ENCODE measurements around the gene LRPAP1. TPM values are rescaled to one million over a fixed set of nuclear protein-coding genes. Genes with fewer than 3 reads are reported as not detected.

Gene LRPAP1
- polyA plus RNA-seq, 1 donor from 2014 or later: 91.1 TPM

DNA sequence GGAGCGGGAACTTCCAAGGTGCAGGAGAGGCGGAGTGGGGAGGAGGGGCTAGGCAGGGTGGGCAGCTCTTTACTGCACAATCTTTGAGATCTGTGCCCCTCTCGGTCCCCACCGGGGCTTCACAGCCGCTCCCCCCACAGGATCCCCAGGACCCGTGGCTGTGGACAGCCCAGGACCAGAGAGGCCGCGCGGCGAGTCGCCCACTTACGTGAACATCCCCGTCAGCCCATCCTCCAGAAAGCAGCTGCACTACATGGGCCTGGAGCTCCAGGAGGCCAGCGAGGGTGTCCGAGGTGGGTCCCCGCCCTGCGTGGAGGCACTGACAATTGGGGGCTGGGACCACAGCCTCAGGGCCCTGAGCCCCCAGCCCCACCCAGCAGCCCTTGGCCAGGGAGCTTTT is 32.1 kb downstream of the LRPAP1 start:
- H3K79me2 ChIP-seq (replicated peaks; ENCODE audit: insufficient read depth, low read length): no peaks in the 10 kb centered on the region
- H3K4me2 ChIP-seq (ENCODE audit: low read length): no peak overlapping the region
- no peaks in the 10 kb centered on the region for H3K36me3 ChIP-seq (ENCODE audit: insufficient read depth, low read length)
- no peak overlapping the region for H3K9ac ChIP-seq (ENCODE audit: low read length)
- no peak overlapping the region for H3K27ac ChIP-seq (ENCODE audit: low read length)
- TF ChIP-seq, protein P1, sequence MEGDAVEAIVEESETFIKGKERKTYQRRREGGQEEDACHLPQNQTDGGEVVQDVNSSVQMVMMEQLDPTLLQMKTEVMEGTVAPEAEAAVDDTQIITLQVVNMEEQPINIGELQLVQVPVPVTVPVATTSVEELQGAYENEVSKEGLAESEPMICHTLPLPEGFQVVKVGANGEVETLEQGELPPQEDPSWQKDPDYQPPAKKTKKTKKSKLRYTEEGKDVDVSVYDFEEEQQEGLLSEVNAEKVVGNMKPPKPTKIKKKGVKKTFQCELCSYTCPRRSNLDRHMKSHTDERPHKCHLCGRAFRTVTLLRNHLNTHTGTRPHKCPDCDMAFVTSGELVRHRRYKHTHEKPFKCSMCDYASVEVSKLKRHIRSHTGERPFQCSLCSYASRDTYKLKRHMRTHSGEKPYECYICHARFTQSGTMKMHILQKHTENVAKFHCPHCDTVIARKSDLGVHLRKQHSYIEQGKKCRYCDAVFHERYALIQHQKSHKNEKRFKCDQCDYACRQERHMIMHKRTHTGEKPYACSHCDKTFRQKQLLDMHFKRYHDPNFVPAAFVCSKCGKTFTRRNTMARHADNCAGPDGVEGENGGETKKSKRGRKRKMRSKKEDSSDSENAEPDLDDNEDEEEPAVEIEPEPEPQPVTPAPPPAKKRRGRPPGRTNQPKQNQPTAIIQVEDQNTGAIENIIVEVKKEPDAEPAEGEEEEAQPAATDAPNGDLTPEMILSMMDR (IDR thresholded peaks at IDR 0.05; ENCODE audit: poor library complexity, severe bottlenecking): no peak
- no peak for TF ChIP-seq RAD21 (conservative IDR thresholded peaks at IDR 0.05)
- TF ChIP-seq SMC3 (conservative IDR thresholded peaks at IDR 0.05; ENCODE audit: poor library complexity): no peak
- no peak for TF ChIP-seq TAF1 (IDR thresholded peaks at IDR 0.05; ENCODE audit: low read depth)
- no peak for TF ChIP-seq REST (IDR thresholded peaks at IDR 0.05; ENCODE audit: borderline replicate concordance)
- TF ChIP-seq MXI1 (conservative IDR thresholded peaks at IDR 0.05; ENCODE audit: poor library complexity, severe bottlenecking): no peak
- no peak for TF ChIP-seq EZH2 (IDR thresholded peaks at IDR 0.05; ENCODE audit: borderline replicate concordance, insufficient read depth, low read length, poor library complexity, severe bottlenecking)
- TF ChIP-seq POLR2AphosphoS5 (IDR thresholded peaks at IDR 0.05): no peak
- no peak for TF ChIP-seq EP300 (conservative IDR thresholded peaks at IDR 0.05; ENCODE audit: poor library complexity, severe bottlenecking)
- H3K4me3 ChIP-seq (ENCODE audit: low read length): no peak overlapping the region
- no peaks in the 10 kb centered on the region for H4K20me1 ChIP-seq (ENCODE audit: insufficient read depth)
- H2AFZ ChIP-seq (ENCODE audit: low read depth, low read length): no peak overlapping the region
- H3K27me3 ChIP-seq (ENCODE audit: insufficient read depth, low read depth, low read length): no peaks in the 10 kb centered on the region
- H3F3A ChIP-seq (ENCODE audit: insufficient read depth, low read length, poor library complexity, severe bottlenecking): no peaks in the 10 kb centered on the region
- H3K9me2 ChIP-seq (ENCODE audit: insufficient read depth, low read length): no peaks in the 10 kb centered on the region
- H3K9me3 ChIP-seq (ENCODE audit: low read length): no peaks in the 10 kb centered on the region

GRCh38 chr4:3499710-3500109 is 32.5 kb downstream of the LRPAP1 start:
- no peak overlapping the region for H3K4me2 ChIP-seq (ENCODE audit: low read length)

More at GRCh38 chr4:3499710-3500109, 32.5 kb downstream of the LRPAP1 start:
- Histone ChIP-seq H3K9me3 (ENCODE audit: low read length) (no peaks in the 10 kb centered on the region), H3K9me2 (ENCODE audit: insufficient read depth, low read length) (no peaks in the 10 kb centered on the region), H3K4me3 (ENCODE audit: low read length) (no peak overlapping the region), H3F3A (ENCODE audit: insufficient read depth, low read length, poor library complexity, severe bottlenecking) (no peaks in the 10 kb centered on the region), H2AFZ (ENCODE audit: low read depth, low read length) (no peak overlapping the region), H3K27ac (ENCODE audit: low read length) (no peak overlapping the region), H3K27me3 (ENCODE audit: insufficient read depth, low read depth, low read length) (no peaks in the 10 kb centered on the region), H4K20me1 (ENCODE audit: insufficient read depth) (no peaks in the 10 kb centered on the region), H3K9ac (ENCODE audit: low read length) (no peak overlapping the region), H3K36me3 (ENCODE audit: insufficient read depth, low read length) (no peaks in the 10 kb centered on the region), H3K79me2 (replicated peaks; ENCODE audit: insufficient read depth, low read length) (no peaks in the 10 kb centered on the region)
- TF ChIP-seq REST (IDR thresholded peaks at IDR 0.05; ENCODE audit: borderline replicate concordance): no peak
